ENCODE results near the gene CHTF18. TPM values are rescaled to one million over a fixed set of nuclear protein-coding genes. Genes with fewer than 3 reads are reported as not detected.

The CHTF18 gene
- total and polyA plus RNA-seq, 10 of the 15 experiments (the other 5 are each of a cell fraction or from before 2014, with no cell fraction given) = 1.6 to 87.8 (median 19.4) TPM

- peaks cover 6% of the 10 kb centered on the region; the same call in 1 of the 3 replicates for H3K9me3 ChIP-seq (replicated peaks; ENCODE audit: control insufficient read depth, insufficient read depth, low read length)
- BruUV-seq (replicated peaks) = no TSS peak
- ChIA-PET SMC1A (ENCODE audit: uncharacterized antibody, unreplicated experiment) (no interaction called here), CTCF (no interaction called here), RAD21 (ENCODE audit: unreplicated experiment) (no interaction called here), POLR2A (no interaction called here)
- FAIRE-seq (no peak), ATAC-seq (no peak), DNase-seq (ENCODE audit: low read depth, low spot score) (no peak)
- no peaks in the 10 kb centered on the region for H3K27me3 ChIP-seq (replicated peaks in 1 of 2; ENCODE audit: control insufficient read depth in 2 of 2, insufficient read depth in 2 of 2, low read length in 1 of 2)
- H3K27ac ChIP-seq (ENCODE audit: control insufficient read depth, insufficient read depth) = no peak overlapping the region
- intact Hi-C loops (cut with micrococcal nuclease; ENCODE audit: unreplicated experiment) (no loop called here), in situ Hi-C loops (cut with MboI) (no loop called here)
- no peak overlapping the region for H2AFZ ChIP-seq (ENCODE audit: control insufficient read depth, low read depth, low read length)
- H3K4me3 ChIP-seq = no peak overlapping the region
- H3K4me2 ChIP-seq (ENCODE audit: control insufficient read depth, insufficient read depth) = no peak overlapping the region
- H3K36me3 ChIP-seq (ENCODE audit: control insufficient read depth in 2 of 2, insufficient read depth in 2 of 2, low read length in 1 of 2) = no peaks in the 10 kb centered on the region
- no peaks in the 10 kb centered on the region for H3K79me2 ChIP-seq (ENCODE audit: control insufficient read depth, insufficient read depth, low read length)
- 74% methylated on average over 26 of the region's 26 CpGs for WGBS (ENCODE audit: insufficient coverage, insufficient replicate concordance, low lambda C conversion rate, missing lambda C conversion rate)
- H3K9ac ChIP-seq (ENCODE audit: control insufficient read depth, insufficient read depth, low read length) = no peak overlapping the region
- no peaks in the 10 kb centered on the region for H4K20me1 ChIP-seq (ENCODE audit: control insufficient read depth, insufficient read depth)
- H3K4me1 ChIP-seq (ENCODE audit: control insufficient read depth, insufficient read depth, low read length) = no peaks in the 10 kb centered on the region
- no peak for TF ChIP-seq PAX8 (IDR thresholded peaks at IDR 0.05)
- no peak for TF ChIP-seq MTA3 (IDR thresholded peaks at IDR 0.05; ENCODE audit: borderline replicate concordance, low read length)
- no peak for TF ChIP-seq RCOR1 (conservative IDR thresholded peaks at IDR 0.05; ENCODE audit: low read depth, low read length)
- TF ChIP-seq CEBPB (IDR thresholded peaks at IDR 0.05; ENCODE audit: borderline replicate concordance in 1 of 2, low read depth in 2 of 2, low read length in 2 of 2) = no peak
- TF ChIP-seq HDGF (IDR thresholded peaks at IDR 0.05) = no peak
- no peak for TF ChIP-seq KDM1A (IDR thresholded peaks at IDR 0.05; ENCODE audit: borderline replicate concordance)
- TF ChIP-seq TARDBP (IDR thresholded peaks at IDR 0.05; ENCODE audit: borderline replicate concordance) = no peak
- TF ChIP-seq SIN3A (IDR thresholded peaks at IDR 0.05; ENCODE audit: low read depth, low read length) = no peak
- no peak for TF ChIP-seq RFX5 (IDR thresholded peaks at IDR 0.05; ENCODE audit: low read depth, low read length)
- TF ChIP-seq BACH1 (IDR thresholded peaks at IDR 0.05; ENCODE audit: borderline replicate concordance) = no peak
- TF ChIP-seq HSF1 (IDR thresholded peaks at IDR 0.05; ENCODE audit: low read depth, low read length) = no peak
- TF ChIP-seq EP300 (IDR thresholded peaks at IDR 0.05; ENCODE audit: borderline replicate concordance in 1 of 2, control insufficient read depth in 1 of 2, low read depth in 2 of 2, low read length in 2 of 2) = no peak
- no peak for TF ChIP-seq SREBF1 (IDR thresholded peaks at IDR 0.05; ENCODE audit: low read length)
- no peak for TF ChIP-seq PML (IDR thresholded peaks at IDR 0.05; ENCODE audit: low read length)
- no peak for TF ChIP-seq YY1 (IDR thresholded peaks at IDR 0.05; ENCODE audit: low read depth, low read length)
- no peak for TF ChIP-seq SMAD1 (IDR thresholded peaks at IDR 0.05; ENCODE audit: low read depth, partially characterized antibody)
- TF ChIP-seq JUNB (IDR thresholded peaks at IDR 0.05) = no peak
Measured at GRCh38 chr16:845351-845745, 56.9 kb downstream of the CHTF18 start.

Measured in GM12878 (cell line).